Stimulated activated CD4-positive, alpha-beta T cell treated with anti-CD3 and anti-CD28 coated beads, Interleukin-1b, Interleukin-23, amount 100 ng/mL, for 24 hours (primary cell): ENCODE results near the gene TEC.
"Not testable (repeated sequence)": the region's sequence is repeated elsewhere in the genome, so short reads cannot be mapped to it uniquely, and the experiment has no call there.

Experiments
- DNase-seq, 4 experiments: peaks; one replicate each; pipeline ENCODE4 v3.0.0-alpha.2; 2020; ENCODE audit warnings: low read depth in 4 of 4, low spot score in 1 of 4

Gene TEC

GRCh38 chr4:48243429-48243828 lies 26.2 kb downstream of the TEC start:
- no peak for DNase-seq

DNA sequence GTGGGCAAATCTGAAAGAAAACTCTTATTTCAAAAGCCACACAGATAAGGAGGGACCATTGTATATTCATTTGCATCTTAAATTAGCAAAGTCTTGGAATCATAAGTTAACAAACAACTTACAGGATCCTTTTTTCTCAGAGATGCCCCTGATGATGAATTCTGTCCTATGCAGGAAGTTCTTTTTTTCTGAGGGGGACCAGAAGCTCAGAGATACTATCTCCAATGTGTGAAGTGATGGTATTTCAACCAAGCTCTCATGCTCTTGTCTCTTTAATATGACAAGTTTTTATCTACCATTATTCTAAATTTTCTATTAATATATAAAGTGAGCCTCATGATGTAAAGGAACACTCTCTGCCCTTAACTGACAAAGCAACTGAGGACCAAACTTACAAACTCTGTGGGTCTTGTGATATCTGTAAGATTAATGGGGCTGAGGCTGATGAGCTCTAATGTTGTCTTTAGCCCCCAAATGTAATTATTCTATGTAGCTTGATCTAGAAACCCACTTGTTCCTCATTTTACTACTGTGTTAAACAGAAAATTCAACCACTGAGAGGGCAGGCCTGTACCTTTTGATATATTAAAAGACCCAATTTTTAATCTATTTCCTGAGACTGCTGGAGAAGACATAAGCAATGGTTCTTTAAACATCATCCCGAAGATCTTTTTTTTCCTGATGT lies 27.0 kb downstream of the TEC start:
- no peak for DNase-seq

GRCh38 chr4:48241731-48242130 lies 27.9 kb downstream of the TEC start:
- no peak for DNase-seq

GRCh38 chr4:48237996-48238645 lies 31.5 kb downstream of the TEC start:
- no peak for DNase-seq

GRCh38 chr4:48235050-48235449 lies 34.6 kb downstream of the TEC start:
- no peak for DNase-seq

DNA sequence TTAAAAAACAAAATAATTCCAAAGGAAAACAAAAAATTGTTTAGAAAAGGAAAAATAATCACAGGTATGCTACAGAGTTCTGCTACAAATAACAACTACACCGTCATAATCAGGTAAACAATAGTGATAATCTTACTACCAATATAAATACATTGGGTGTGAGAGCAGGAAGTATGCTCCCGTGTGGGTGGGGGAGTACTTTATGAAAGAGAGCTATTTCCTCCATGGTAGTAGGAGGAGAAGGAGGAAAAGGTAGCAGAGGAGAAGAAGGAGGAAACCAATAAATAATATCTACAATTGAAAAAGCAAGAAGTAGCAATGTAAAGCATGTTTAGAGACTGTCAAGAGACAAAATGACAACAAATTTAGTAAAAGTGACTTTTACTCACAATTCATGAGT lies 35.1 kb downstream of the TEC start:
- DNase-seq: no peak

- DNase-seq: no peak
These were observed 40.7 kb downstream of the TEC start for GRCh38 chr4:48228949-48229348.

DNA sequence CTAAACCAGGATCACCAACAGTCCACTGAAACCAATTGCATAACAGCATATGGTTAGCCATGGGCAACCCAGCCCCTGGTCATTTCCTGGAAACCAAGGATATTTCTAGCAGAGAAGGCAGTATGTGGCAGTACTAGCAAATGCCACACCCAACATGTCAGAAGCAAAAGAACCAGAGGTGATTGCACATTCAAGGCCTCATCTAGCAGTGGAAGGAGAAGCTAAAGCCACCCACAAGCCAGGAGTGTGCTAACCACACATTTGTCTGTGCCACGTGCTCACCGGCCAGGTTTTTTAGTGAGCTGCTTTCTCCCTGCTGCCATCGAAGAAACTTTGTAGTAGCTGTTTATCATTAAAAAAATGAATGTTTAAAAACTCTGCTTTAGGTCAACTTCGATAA lies 42.0 kb downstream of the TEC start:
- DNase-seq: no peak

DNA sequence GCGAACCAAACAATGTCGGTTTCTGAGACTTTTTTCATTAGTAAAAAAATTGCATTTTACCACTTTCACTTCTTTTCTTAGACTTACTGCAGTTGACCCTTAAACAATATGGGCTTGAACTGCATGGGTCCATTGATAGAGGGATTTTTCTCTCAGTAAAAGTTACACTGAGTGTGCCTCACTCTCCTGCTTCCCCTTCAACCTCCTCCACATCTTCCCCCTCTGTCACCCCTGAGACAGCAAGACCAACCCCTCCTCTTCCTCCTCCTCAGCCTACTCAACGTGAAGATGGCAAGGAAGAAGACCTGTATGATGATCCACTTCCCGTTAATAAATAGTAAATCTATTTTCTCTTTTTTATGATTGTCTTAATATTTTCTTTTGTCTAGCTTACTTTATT lies 43.4 kb downstream of the TEC start:
- no peak for DNase-seq

DNA sequence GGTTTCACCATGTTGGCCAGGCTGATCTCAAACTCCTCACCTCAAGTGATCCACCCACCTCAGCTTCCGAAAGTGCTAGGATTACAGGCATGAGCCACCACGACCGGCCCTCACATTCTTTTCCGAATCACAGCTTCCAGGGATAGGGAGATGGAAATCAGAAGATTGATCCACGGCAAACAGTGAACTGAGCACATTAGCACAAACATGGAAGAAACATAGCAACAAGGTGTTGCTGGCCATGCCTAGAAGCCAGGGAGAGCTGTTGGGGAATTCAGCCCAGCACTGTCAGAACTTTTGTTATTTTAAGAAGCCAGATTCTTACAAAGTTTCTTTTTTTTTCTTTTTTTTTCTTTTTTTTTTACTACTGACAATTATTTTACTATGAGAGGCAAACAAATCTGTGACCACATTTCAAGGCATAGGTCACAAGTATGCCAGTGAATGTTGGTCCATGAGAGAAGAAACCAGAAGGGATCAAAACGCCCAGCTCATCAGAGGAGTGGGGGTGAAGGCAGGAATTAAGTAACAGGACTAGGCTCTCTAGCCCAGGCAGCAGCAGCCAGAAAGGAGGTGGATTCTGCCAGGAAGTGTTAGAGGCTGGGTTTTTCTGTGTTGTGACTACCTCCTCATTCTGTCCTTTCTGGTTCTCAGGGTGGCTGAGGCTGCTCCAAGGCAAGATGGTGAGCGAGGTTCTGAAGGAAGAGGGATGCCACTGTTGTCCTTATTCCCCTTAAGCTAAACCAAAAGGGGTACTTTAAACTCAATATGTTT lies 44.1 kb downstream of the TEC start:
- no peak for DNase-seq

DNA sequence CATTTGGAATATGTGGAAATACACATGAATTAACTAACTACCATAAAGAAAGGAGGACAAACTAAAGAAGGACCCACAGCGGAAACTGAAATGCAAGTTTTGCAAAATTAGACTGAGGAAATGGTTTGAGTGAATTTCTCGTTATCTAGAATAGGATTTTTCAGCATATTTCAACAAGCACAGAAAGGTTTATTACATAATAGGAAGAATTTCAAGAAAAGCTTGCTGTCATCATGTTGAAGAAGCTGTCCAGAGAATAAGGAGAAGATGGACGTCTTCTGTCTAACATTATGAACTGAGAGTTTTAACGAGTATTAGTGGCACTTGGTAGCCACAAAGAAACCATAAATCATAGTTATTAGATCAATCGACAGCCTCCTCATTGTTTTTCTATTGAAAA lies 45.0 kb downstream of the TEC start:
- DNase-seq: no peak

- no peak for DNase-seq
These were observed 45.9 kb downstream of the TEC start for GRCh38 chr4:48223633-48224295.

DNA sequence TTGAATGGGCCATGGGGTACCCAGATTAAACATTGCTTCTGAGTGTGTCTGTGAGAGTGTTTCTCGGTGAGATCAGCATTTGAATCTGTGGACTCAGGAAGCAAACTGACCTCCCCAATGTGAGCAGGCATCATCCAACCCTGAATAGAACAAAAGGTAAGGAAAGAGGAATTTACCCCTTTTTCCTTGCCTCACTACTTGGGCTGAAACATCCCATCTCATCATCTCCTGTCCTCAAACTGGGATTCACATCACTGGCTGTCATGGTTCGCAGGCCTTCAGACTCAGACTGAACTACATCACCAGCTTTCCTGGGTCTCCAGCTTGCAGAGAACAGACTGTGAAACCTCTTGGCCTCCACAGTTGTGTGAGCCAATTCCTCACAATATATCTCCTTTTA lies 47.1 kb downstream of the TEC start:
- no peak for DNase-seq

- not testable (repeated sequence) for DNase-seq
These were observed 50.2 kb downstream of the TEC start for GRCh38 chr4:48219430-48219829.

DNA sequence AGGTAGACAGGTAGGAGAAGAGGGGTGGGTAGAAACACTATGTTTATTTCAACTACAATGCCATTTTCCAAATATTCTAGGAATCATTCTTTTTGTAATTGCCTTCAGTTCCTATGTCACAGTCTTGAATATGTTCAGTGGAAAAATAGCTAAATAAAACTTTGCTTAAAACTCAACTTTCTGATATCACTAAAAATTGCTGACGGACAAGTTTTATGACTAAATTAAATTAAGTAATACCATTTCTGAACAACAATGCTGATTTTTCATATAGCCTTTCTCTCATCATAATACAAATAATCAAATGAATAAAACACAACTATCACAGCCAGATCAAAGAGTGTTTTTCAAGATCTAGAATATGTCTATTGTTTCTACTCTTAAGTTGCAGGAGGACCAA lies 53.1 kb downstream of the TEC start:
- no peak for DNase-seq

- no peak for DNase-seq
These were observed 53.7 kb downstream of the TEC start for GRCh38 chr4:48215977-48216376.

DNA sequence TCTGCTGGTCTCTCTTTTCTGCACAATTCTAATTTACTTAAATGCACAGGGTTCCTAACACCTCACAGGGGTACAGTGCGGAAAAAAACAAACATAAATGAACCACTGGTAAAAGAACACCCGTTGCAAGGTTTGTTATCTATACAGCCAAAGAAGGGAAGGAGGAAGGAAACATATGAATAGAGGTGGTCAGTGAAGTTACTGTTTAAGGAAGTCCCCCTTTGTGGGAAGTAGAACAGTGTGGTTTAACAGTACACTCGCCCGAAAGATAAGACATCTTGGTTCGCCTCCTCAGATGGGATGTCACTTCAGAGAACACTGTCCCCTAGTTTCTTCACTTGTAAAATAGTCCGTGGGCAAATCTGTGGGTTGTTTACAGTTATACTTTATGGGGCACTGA lies 57.5 kb downstream of the TEC start:
- DNase-seq: no peak

GRCh38 chr4:48210966-48211328 lies 58.7 kb downstream of the TEC start:
- no peak for DNase-seq

- DNase-seq: no peak
These were observed 64.0 kb downstream of the TEC start for GRCh38 chr4:48205626-48206025.

DNA sequence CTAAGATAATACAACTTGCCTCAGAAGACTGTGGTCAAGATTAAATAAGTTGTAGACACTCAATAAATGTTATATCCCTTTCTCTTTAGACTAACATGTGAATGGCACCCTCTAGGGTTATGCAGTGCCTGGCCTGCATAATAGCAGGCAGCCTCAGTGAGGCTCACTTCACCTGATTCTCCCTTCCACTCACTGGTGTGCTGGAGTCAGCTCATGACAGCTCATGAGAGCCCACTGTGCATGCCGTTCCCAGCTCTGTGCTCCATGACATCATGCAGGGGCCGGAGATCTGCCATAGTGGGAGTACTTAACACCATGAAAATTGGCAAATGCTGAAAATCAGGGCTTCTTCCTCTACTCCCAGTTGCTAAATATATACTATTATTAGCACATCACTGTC lies 64.5 kb downstream of the TEC start:
- DNase-seq: no peak

GRCh38 chr4:48203819-48204218 lies 65.8 kb downstream of the TEC start:
- no peak for DNase-seq

DNA sequence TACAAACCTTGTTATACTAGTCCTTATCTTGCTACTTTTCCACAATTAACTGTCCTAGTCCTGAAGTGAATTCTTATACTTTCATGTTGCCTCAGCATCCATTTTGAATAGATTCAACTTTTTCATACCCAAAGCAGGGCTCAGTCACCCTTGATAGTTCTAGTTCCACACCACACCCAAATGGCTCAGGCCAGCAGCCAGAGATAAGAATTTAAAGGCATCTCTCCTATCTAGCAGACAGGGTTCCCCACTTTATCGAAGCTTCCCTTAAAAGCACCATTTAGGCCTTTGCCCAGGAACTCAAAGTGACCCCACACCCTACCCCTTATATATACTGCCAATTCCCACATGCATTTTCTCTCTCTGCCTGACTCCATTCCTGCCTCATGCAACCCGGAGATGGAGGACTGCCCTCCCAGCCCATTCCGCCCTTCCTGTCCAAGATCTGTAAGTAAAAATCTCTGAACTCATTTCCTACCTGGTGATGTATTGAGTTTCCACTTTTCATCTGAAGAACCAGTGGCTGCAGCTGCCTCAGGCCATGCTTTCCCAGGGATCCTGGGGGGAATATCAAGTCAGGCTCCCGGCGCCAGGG lies 71.9 kb downstream of the TEC start:
- no peak for DNase-seq
